ENCODE data around the gene C15orf39. TPM values are rescaled to one million over a fixed set of nuclear protein-coding genes. Genes with fewer than 3 reads are reported as not detected.

Gene C15orf39
- total and polyA plus RNA-seq, 2 of the 13 experiments (the other 11 are each of a cell fraction or from before 2014, with no cell fraction given): 6.2 to 13.5 TPM

DNA sequence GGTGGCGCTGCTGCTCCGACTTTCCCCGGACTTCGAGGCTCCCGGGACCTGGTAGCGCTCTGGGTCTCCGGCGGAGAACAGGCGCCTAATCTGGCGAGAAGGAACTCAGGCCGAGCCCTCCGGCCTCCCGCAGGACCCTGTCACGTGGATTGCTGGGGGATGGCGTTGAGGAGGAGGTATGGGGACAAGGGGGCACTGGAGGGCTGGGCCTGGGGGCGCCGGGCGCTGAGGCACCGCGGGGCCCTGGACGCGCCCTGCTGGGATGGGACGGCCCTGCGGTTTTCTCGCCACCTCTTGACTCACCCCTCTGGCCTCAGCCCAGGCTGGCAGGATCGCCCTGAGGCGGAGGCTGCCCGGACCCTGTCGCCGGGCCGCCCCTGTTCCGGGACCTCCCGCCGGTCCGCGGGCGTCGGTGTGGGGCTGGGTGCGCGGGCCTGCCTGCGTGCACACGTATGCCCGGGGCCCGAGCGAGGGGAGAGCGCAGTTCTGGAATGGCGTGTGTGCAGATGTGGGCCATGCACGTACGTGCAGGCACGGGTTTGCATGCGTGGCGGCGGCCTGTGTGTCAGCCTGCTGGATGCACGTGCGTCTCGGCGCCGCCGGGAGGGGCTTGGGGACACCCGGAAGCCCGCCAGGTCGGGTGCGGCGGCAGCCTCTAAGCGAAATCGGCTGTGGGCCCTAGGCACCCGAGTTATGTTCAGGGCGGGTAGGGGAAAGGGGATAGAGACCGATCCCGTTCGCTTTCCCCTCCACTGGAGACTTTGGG lies 752 bp downstream of the C15orf39 start (continued):
- TF ChIP-seq MAFG (CRISPR knock-in tag; IDR thresholded peaks at IDR 0.05) (no peak), MXI1 (IDR thresholded peaks at IDR 0.05; ENCODE audit: borderline replicate concordance, low read depth, low read length) (peak; percentile 74; the same call in 2 of the 3 replicates), RFXANK (CRISPR knock-in tag; IDR thresholded peaks at IDR 0.05) (no peak), YY1 (IDR thresholded peaks at IDR 0.05; ENCODE audit: insufficient read depth, insufficient replicate concordance, low read depth, low read length) (no peak), ZNF264 (CRISPR knock-in tag; IDR thresholded peaks at IDR 0.05) (no peak), KDM2A (CRISPR knock-in tag; IDR thresholded peaks at IDR 0.05; ENCODE audit: borderline replicate concordance, low read depth) (peak; percentile 4; the same call in 1 of the 2 replicates), MBD4 (IDR thresholded peaks at IDR 0.05; ENCODE audit: borderline replicate concordance, low read length) (no peak), HIVEP1 (CRISPR knock-in tag; IDR thresholded peaks at IDR 0.05) (peak; percentile 71; the same call in 1 of the 2 replicates), MED8 (CRISPR knock-in tag; IDR thresholded peaks at IDR 0.05; ENCODE audit: insufficient replicate concordance) (no peak), HINFP (CRISPR knock-in tag; IDR thresholded peaks at IDR 0.05; ENCODE audit: low read depth) (no peak), ZNF274 (CRISPR knock-in tag; IDR thresholded peaks at IDR 0.05) (peak; percentile 70), NPAS2 (CRISPR knock-in tag; IDR thresholded peaks at IDR 0.05; ENCODE audit: borderline replicate concordance) (no peak), TCF7L2 (IDR thresholded peaks at IDR 0.05; ENCODE audit: low read depth, low read length) (no peak), HOXA9 (CRISPR knock-in tag; IDR thresholded peaks at IDR 0.05; ENCODE audit: borderline replicate concordance) (no peak), TCF12 (IDR thresholded peaks at IDR 0.05) (no peak), TCF12 (CRISPR knock-in tag; IDR thresholded peaks at IDR 0.05) (0 out of 2 replicates have a peak, but pooled peaks have one; percentile 55), MXD4 (CRISPR knock-in tag; IDR thresholded peaks at IDR 0.05) (peak; percentile 69; the same call in 1 of the 2 replicates), TMF1 (CRISPR knock-in tag; IDR thresholded peaks at IDR 0.05; ENCODE audit: low read depth) (0 out of 2 replicates have a peak, but pooled peaks have one; percentile 29), KDM4B (CRISPR knock-in tag; IDR thresholded peaks at IDR 0.05) (no peak; the same call in 1 of the 2 replicates), HDAC1 (CRISPR knock-in tag; IDR thresholded peaks at IDR 0.05) (peak; percentile 63; the same call in 1 of the 2 replicates), ELF4 (CRISPR knock-in tag; IDR thresholded peaks at IDR 0.05; ENCODE audit: borderline replicate concordance) (no peak; the same call in 1 of the 2 replicates), RAD51 (IDR thresholded peaks at IDR 0.05; ENCODE audit: borderline replicate concordance) (no peak), BORCS8-MEF2B (CRISPR knock-in tag; IDR thresholded peaks at IDR 0.05) (peak; percentile 39; the same call in 1 of the 2 replicates), AGO2 (optimal IDR thresholded peaks at IDR 0.05; ENCODE audit: low read depth, low read length) (peak; percentile 96), FOXC1 (CRISPR knock-in tag; IDR thresholded peaks at IDR 0.05; ENCODE audit: borderline replicate concordance) (peak; percentile 20; the same call in 1 of the 2 replicates), TOE1 (CRISPR knock-in tag; IDR thresholded peaks at IDR 0.05) (no peak), GATAD2A (CRISPR knock-in tag; IDR thresholded peaks at IDR 0.05) (peak; percentile 7; the same call in 1 of the 2 replicates)
- TF ChIP-seq, protein P1, sequence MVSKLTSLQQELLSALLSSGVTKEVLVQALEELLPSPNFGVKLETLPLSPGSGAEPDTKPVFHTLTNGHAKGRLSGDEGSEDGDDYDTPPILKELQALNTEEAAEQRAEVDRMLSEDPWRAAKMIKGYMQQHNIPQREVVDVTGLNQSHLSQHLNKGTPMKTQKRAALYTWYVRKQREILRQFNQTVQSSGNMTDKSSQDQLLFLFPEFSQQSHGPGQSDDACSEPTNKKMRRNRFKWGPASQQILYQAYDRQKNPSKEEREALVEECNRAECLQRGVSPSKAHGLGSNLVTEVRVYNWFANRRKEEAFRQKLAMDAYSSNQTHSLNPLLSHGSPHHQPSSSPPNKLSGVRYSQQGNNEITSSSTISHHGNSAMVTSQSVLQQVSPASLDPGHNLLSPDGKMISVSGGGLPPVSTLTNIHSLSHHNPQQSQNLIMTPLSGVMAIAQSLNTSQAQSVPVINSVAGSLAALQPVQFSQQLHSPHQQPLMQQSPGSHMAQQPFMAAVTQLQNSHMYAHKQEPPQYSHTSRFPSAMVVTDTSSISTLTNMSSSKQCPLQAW (CRISPR knock-in tag; IDR thresholded peaks at IDR 0.05): 0 out of 2 replicates have a peak, but pooled peaks have one; percentile 14
- TF ChIP-seq, protein P2, sequence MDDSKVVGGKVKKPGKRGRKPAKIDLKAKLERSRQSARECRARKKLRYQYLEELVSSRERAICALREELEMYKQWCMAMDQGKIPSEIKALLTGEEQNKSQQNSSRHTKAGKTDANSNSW (CRISPR knock-in tag; IDR thresholded peaks at IDR 0.05; ENCODE audit: borderline replicate concordance): 0 out of 2 replicates have a peak, but pooled peaks have one; percentile 72

Measured in HepG2 (cell line).